HEK293 (cell line): ENCODE measurements around the gene ZBTB25.

ENCODE experiments used
- CTCF ChIA-PET: fragments of 350-600 bp; formaldehyde crosslinking; extraction: SDS; loops from one replicate; lab custom pipeline; 2021; ENCODE audit warnings: antibody characterized with exemption; lab: Yijun Ruan, JAX
- POLR2A ChIA-PET: fragments of 300-600 bp; formaldehyde crosslinking; extraction: SDS; loops from one replicate; lab custom pipeline; 2020; ENCODE audit warnings: antibody characterized with exemption, inconsistent platforms; lab: Yijun Ruan, JAX
- H3K27ac ChIP-seq: fragments of 200-500 bp; sonication (Bioruptor generic); 2 replicates; pipeline ENCODE4 v1.5.1; 2014; ENCODE audit warnings: low read depth, low read length, control low read depth, inconsistent platforms; ENCODE audit errors: extremely low read depth
- H3K36me3 ChIP-seq, 2 experiments: fragments of 200-500 bp in 1 of 2; sonication (Bioruptor generic) in 1 of 2; 1 replicate in 1 of 2; 2 replicates in 1 of 2; pipeline ENCODE4 v1.5.1; 2014 to 2017; ENCODE audit warnings: inconsistent platforms in 2 of 2, low read length in 2 of 2; ENCODE audit not compliant: control insufficient read depth in 2 of 2, insufficient read depth in 1 of 2
- H3K4me1 ChIP-seq: fragments of 200-500 bp; sonication (Bioruptor generic); 2 replicates; pipeline ENCODE4 v1.5.1; 2014; ENCODE audit warnings: mild to moderate bottlenecking, low read length, inconsistent platforms; ENCODE audit not compliant: control insufficient read depth, insufficient read depth
- H3K4me3 ChIP-seq: 2 replicates; pipeline ENCODE4 v1.5.1; 2011; ENCODE audit warnings: low read depth, mild to moderate bottlenecking, control low read depth, low read length, moderate library complexity
- H3K9me3 ChIP-seq: fragments of 200-500 bp; sonication (Bioruptor generic); 2 replicates; pipeline ENCODE4 v1.5.1; 2014; ENCODE audit warnings: low read depth, low read length, inconsistent platforms; ENCODE audit not compliant: control insufficient read depth, insufficient read depth
- HOXD13 ChIP-seq: sonication (generic); formaldehyde crosslinking; IDR thresholded peaks from 2 replicates; pipeline ENCODE4 v1.8.0; 2022; ENCODE audit warnings: missing genetic modification reagents, borderline replicate concordance
- KLF7 ChIP-seq: fragments of 450-650 bp; formaldehyde crosslinking; IDR thresholded peaks from 2 replicates; pipeline ENCODE4 v1.5.1; 2016; ENCODE audit warnings: missing biosample characterization, missing genetic modification characterization, borderline replicate concordance
- KLF8 ChIP-seq: fragments of 450-650 bp; formaldehyde crosslinking; IDR thresholded peaks from 2 replicates; pipeline ENCODE4 v1.5.1; 2016; ENCODE audit warnings: missing biosample characterization, missing genetic modification characterization
- PRDM6 ChIP-seq: fragments of 450-650 bp; formaldehyde crosslinking; IDR thresholded peaks from 2 replicates; pipeline ENCODE4 v1.5.1; 2017; ENCODE audit warnings: missing biosample characterization, missing genetic modification characterization
- SETDB1 ChIP-seq: IDR thresholded peaks from one replicate; pipeline ENCODE4 v1.6.1; 2017; ENCODE audit warnings: mild to moderate bottlenecking, low read length, moderate library complexity, mixed read lengths; ENCODE audit not compliant: insufficient read length
- SP7 ChIP-seq: fragments of 450-650 bp; formaldehyde crosslinking; IDR thresholded peaks from 2 replicates; pipeline ENCODE4 v1.5.1; 2016; ENCODE audit warnings: missing biosample characterization, missing genetic modification characterization
- ZBTB48 ChIP-seq: fragments of 450-650 bp; formaldehyde crosslinking; IDR thresholded peaks from 2 replicates; pipeline ENCODE4 v1.5.1; 2016; ENCODE audit warnings: missing biosample characterization, missing genetic modification characterization
- ZEB2 ChIP-seq: fragments of 450-650 bp; formaldehyde crosslinking; IDR thresholded peaks from 2 replicates; pipeline ENCODE4 v1.5.1; 2016; ENCODE audit warnings: missing biosample characterization, missing genetic modification characterization
- ZNF239 ChIP-seq: fragments of 450-650 bp; formaldehyde crosslinking; IDR thresholded peaks from 2 replicates; pipeline ENCODE4 v1.5.1; 2016; ENCODE audit warnings: missing biosample characterization, missing genetic modification characterization
- ZNF426 ChIP-seq: fragments of 450-650 bp; formaldehyde crosslinking; IDR thresholded peaks from 2 replicates; pipeline ENCODE4 v1.5.1; 2017; ENCODE audit warnings: missing biosample characterization, missing genetic modification characterization, mild to moderate bottlenecking, inconsistent platforms, moderate library complexity
- ZNF48 ChIP-seq: fragments of 450-650 bp; formaldehyde crosslinking; IDR thresholded peaks from 2 replicates; pipeline ENCODE4 v1.5.1; 2016; ENCODE audit warnings: missing biosample characterization, missing genetic modification characterization
- ZNF571 ChIP-seq: fragments of 450-650 bp; formaldehyde crosslinking; IDR thresholded peaks from 2 replicates; pipeline ENCODE4 v1.5.0; 2017; ENCODE audit warnings: missing biosample characterization, missing genetic modification characterization
- ZNF747 ChIP-seq: fragments of 450-650 bp; formaldehyde crosslinking; IDR thresholded peaks from 2 replicates; pipeline ENCODE4 v1.5.1; 2016; ENCODE audit warnings: missing biosample characterization, missing genetic modification characterization
- ZNF785 ChIP-seq: fragments of 450-650 bp; formaldehyde crosslinking; IDR thresholded peaks from 2 replicates; pipeline ENCODE4 v1.5.1; 2016; ENCODE audit warnings: missing biosample characterization, missing genetic modification characterization
- ZNF791 ChIP-seq: fragments of 450-650 bp; formaldehyde crosslinking; IDR thresholded peaks from 2 replicates; pipeline ENCODE4 v1.5.1; 2016; ENCODE audit warnings: missing biosample characterization, missing genetic modification characterization
- ZSCAN16 ChIP-seq: fragments of 450-650 bp; formaldehyde crosslinking; IDR thresholded peaks from 2 replicates; pipeline ENCODE4 v1.5.1; 2016; ENCODE audit warnings: missing biosample characterization, missing genetic modification characterization
- TF ChIP-seq, protein P1 (sequence below): fragments of 450-650 bp; formaldehyde crosslinking; conservative IDR thresholded peaks from 2 replicates; pipeline ENCODE4 v1.5.1; 2016; ENCODE audit warnings: low read depth, missing biosample characterization, missing genetic modification characterization
- TF ChIP-seq, protein P2 (sequence below): fragments of 450-650 bp; formaldehyde crosslinking; IDR thresholded peaks from 2 replicates; pipeline ENCODE4 v1.5.1; 2016; ENCODE audit warnings: missing biosample characterization, missing genetic modification characterization
- TF ChIP-seq, protein P3 (sequence below): sonication (generic); formaldehyde crosslinking; IDR thresholded peaks from 2 replicates; pipeline ENCODE4 v1.8.1; 2022; ENCODE audit warnings: mild to moderate bottlenecking, moderate library complexity, missing genetic modification reagents

The ZBTB25 gene

DNA sequence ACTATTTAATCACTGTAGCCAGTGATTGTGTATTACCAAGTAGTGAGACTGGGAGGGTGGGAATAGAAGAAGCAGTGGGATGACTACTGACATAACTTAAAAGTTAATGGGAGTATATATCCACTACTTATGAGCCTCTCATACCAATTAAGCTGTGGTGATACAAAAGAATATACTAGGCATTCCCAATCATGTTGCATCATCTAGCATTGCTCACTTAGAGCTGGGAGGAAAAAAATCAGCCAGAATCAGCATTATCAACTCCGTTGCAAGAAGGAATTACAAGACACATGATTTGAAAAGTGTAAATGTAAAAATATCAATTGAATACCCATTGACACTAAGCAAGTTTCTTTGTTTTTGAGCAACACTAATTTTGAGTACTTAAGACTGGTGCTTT is 45.4 kb upstream of the ZBTB25 start (continued):
- TF ChIP-seq, protein P1, sequence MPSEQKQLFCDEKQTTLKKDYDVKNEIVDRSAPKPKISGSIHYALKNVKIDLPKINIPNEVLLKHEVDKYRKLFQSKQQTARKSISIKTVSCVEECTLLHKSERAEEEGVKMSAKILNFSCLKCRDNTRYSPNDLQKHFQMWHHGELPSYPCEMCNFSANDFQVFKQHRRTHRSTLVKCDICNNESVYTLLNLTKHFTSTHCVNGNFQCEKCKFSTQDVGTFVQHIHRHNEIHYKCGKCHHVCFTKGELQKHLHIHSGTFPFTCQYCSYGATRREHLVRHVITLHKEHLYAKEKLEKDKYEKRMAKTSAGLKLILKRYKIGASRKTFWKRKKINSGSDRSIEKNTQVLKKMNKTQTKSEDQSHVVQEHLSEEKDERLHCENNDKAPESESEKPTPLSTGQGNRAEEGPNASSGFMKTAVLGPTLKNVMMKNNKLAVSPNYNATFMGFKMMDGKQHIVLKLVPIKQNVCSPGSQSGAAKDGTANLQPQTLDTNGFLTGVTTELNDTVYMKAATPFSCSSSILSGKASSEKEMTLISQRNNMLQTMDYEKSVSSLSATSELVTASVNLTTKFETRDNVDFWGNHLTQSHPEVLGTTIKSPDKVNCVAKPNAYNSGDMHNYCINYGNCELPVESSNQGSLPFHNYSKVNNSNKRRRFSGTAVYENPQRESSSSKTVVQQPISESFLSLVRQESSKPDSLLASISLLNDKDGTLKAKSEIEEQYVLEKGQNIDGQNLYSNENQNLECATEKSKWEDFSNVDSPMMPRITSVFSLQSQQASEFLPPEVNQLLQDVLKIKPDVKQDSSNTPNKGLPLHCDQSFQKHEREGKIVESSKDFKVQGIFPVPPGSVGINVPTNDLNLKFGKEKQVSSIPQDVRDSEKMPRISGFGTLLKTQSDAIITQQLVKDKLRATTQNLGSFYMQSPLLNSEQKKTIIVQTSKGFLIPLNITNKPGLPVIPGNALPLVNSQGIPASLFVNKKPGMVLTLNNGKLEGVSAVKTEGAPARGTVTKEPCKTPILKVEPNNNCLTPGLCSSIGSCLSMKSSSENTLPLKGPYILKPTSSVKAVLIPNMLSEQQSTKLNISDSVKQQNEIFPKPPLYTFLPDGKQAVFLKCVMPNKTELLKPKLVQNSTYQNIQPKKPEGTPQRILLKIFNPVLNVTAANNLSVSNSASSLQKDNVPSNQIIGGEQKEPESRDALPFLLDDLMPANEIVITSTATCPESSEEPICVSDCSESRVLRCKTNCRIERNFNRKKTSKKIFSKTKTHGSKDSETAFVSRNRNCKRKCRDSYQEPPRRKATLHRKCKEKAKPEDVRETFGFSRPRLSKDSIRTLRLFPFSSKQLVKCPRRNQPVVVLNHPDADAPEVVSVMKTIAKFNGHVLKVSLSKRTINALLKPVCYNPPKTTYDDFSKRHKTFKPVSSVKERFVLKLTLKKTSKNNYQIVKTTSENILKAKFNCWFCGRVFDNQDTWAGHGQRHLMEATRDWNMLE (tag by site-specific recombination) = no peak
- TF ChIP-seq KLF7 (tag by site-specific recombination) = no peak
- TF ChIP-seq HOXD13 (CRISPR knock-in tag) = no peak

GRCh38 chr14:64544607-64545312 is 41.1 kb upstream of the ZBTB25 start:
- CTCF ChIA-PET = interaction anchor here (0.6 to 2.7 kb wide), 5 partner anchors 10 to 92 kb away, joined by 3 to 9 read pairs (median 5); no protein-coding TSS in a partner anchor
- TF ChIP-seq ZNF791 (tag by site-specific recombination) (no peak), ZNF239 (tag by site-specific recombination) (no peak), ZNF747 (tag by site-specific recombination) (no peak), PRDM6 (tag by site-specific recombination) (peak; percentile 49), ZEB2 (tag by site-specific recombination) (no peak), SP7 (tag by site-specific recombination) (0 out of 2 replicates have a peak, but pooled peaks have one; percentile 22)
- TF ChIP-seq, protein P2, sequence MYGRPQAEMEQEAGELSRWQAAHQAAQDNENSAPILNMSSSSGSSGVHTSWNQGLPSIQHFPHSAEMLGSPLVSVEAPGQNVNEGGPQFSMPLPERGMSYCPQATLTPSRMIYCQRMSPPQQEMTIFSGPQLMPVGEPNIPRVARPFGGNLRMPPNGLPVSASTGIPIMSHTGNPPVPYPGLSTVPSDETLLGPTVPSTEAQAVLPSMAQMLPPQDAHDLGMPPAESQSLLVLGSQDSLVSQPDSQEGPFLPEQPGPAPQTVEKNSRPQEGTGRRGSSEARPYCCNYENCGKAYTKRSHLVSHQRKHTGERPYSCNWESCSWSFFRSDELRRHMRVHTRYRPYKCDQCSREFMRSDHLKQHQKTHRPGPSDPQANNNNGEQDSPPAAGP (tag by site-specific recombination) = no peak
- POLR2A ChIA-PET = interaction anchor here (0.7 to 1.6 kb wide), 2 partner anchors 39 to 68 kb away, joined by 3 to 4 read pairs; no protein-coding TSS in a partner anchor
- Histone ChIP-seq H3K4me3 (peak overlapping the region; percentile 10; the same call in 1 of the 2 replicates), H3K9me3 (no peaks in the 10 kb centered on the region), H3K4me1 (peaks cover 13% of the 10 kb centered on the region), H3K27ac (no peak overlapping the region), H3K36me3 (no peaks in the 10 kb centered on the region; a peak in 1 of 3 replicates)

- Histone ChIP-seq H3K4me3 (peak overlapping the region; percentile 57), H3K4me1 (peaks cover 13% of the 10 kb centered on the region), H3K27ac (peak overlapping the region; percentile 39; the same call in 1 of the 2 replicates), H3K36me3 (no peaks in the 10 kb centered on the region; a peak in 1 of 3 replicates), H3K9me3 (no peaks in the 10 kb centered on the region)
- ChIA-PET POLR2A (interaction anchor here (0.6 to 4.3 kb wide), 6 partner anchors 32 to 161 kb away, joined by 3 to 40 read pairs (median 3); partner anchors contain the start of gene PLEKHG3), CTCF (interaction anchor here (0.6 to 2.7 kb wide), 4 partner anchors 27 to 477 kb away, joined by 3 to 9 read pairs (median 4); no protein-coding TSS in a partner anchor)
- TF ChIP-seq KLF8 (tag by site-specific recombination) (no peak), KLF7 (tag by site-specific recombination) (no peak), ZNF571 (tag by site-specific recombination) (no peak), ZNF426 (tag by site-specific recombination) (no peak), SETDB1 (no peak), ZNF48 (no peak), ZSCAN16 (tag by site-specific recombination) (no peak), ZBTB48 (tag by site-specific recombination) (no peak), ZNF785 (no peak)
- TF ChIP-seq, protein P3, sequence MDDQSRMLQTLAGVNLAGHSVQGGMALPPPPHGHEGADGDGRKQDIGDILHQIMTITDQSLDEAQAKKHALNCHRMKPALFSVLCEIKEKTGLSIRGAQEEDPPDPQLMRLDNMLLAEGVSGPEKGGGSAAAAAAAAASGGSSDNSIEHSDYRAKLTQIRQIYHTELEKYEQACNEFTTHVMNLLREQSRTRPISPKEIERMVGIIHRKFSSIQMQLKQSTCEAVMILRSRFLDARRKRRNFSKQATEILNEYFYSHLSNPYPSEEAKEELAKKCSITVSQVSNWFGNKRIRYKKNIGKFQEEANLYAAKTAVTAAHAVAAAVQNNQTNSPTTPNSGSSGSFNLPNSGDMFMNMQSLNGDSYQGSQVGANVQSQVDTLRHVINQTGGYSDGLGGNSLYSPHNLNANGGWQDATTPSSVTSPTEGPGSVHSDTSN (CRISPR knock-in tag) = no peak
Observed at GRCh38 chr14:64542836-64543201, 39.2 kb upstream of the ZBTB25 start.
